Small intestine (tissue), 7 donors: ENCODE data around the gene TIGD1. TPM values are rescaled to one million over a fixed set of nuclear protein-coding genes. Genes with fewer than 3 reads are reported as not detected.

ENCODE experiments used
- DNase-seq, 2 donors: peaks; one replicate each; pipeline versions ENCODE4 v3.0.0 to v3.0.0-alpha.2; 2013
- FAIRE-seq: peaks from 2 replicates; lab custom pipeline; 2012; peaks lifted over from hg19 to GRCh38; lab: Jason Lieb, UNC
- H3K27ac ChIP-seq, 3 donors: one replicate each; pipeline ENCODE4 v1.5.1; 2013; ENCODE audit warnings: low read length in 2 of 3, mild to moderate bottlenecking in 2 of 3, control low read depth in 1 of 3, inconsistent platforms in 1 of 3, low read depth in 1 of 3, moderate library complexity in 1 of 3
- H3K27me3 ChIP-seq, 3 donors: one replicate each; pipeline ENCODE4 v1.6.1; 2013; ENCODE audit warnings: low read length in 3 of 3, inconsistent platforms in 1 of 3; ENCODE audit not compliant: control insufficient read depth in 3 of 3, insufficient read depth in 3 of 3
- H3K36me3 ChIP-seq, 3 donors: one replicate each; pipeline ENCODE4 v1.6.1; 2013; ENCODE audit warnings: low read length in 3 of 3, inconsistent platforms in 1 of 3, low read depth in 1 of 3, mild to moderate bottlenecking in 1 of 3, moderate library complexity in 1 of 3; ENCODE audit not compliant: control insufficient read depth in 3 of 3, insufficient read depth in 2 of 3
- H3K4me1 ChIP-seq, 3 donors: one replicate each; pipeline ENCODE4 v1.6.1; 2013; ENCODE audit warnings: low read length in 2 of 3, inconsistent platforms in 1 of 3, low read depth in 1 of 3, mild to moderate bottlenecking in 1 of 3, moderate library complexity in 1 of 3; ENCODE audit not compliant: control insufficient read depth in 3 of 3, insufficient read depth in 2 of 3
- H3K4me3 ChIP-seq, 3 donors: one replicate each; pipeline ENCODE4 v1.5.1; 2013; ENCODE audit warnings: low read length in 3 of 3, control low read depth in 1 of 3, inconsistent platforms in 1 of 3, low read depth in 1 of 3, mild to moderate bottlenecking in 1 of 3, moderate library complexity in 1 of 3
- H3K9me3 ChIP-seq, 2 donors: one replicate each; pipeline ENCODE4 v1.6.1; 2013; ENCODE audit warnings: low read depth in 1 of 2, low read length in 1 of 2; ENCODE audit not compliant: control insufficient read depth in 2 of 2, insufficient read depth in 1 of 2
- WGBS, 3 donors: extraction: QIAGEN DNeasy Blood & Tissue Kit; methylation state at CpG; one replicate each; pipeline ENCODE4 v1.1.7; 2013; 5-methylcytosine and 5-hydroxymethylcytosine counted together
- polyA plus RNA-seq, 4 donors: library from polyadenylated mRNA; stranded (reverse) in 3 of 4; unstranded in 1 of 4; fragments of 200-250 nt in 3 of 4; fragments of 120-200 nt in 1 of 4; gene quantifications; one replicate each; pipeline versions ENCODE4 v1.2.1 to v1.2.3, GENCODE V29; 2013
- donor health status: healthy with polysubstance abuse.
- donor health status: control.
- donor health status: control.
- donor health status: Bipolar disorder and iron deficiency.
- donor health status: healthy.

Gene TIGD1
- polyA plus RNA-seq, 4 donors, result 0.54 to 6.6 (median 3.0) TPM

DNA sequence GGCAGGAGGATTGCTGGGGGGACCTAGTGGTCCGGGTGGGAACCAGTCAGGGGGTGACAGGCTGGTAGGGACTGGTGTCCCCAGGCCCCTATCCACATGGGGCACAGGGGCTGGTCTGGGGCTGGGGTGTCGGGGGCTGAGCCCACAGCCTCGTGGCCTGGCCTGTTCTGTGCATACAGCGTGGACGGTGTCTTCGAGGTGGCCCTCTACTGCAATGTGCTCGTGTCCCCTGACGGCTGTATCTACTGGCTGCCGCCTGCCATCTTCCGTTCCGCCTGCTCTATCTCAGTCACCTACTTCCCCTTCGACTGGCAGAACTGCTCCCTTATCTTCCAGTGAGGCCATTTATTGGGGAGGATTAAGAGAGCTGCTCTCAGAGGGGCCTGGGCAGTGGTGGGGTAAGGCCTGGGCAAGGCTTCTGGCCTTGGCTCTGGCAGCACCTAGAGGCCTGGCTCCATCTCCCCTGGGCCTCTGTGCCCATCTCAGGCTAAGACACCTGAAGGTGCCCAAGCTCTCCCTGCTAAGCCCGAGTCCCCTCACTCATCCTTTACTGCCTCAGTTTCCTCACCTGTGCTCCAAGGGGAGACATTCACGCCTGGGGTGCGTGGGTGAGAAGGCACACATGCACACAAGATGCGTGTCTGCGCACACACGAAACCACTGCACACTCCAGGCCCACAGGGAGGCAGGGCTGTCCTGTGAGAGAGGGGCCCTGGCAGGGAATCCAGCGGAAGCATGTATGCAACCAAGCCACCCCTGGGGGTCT, 9.0 kb downstream of the TIGD1 start:
- DNase-seq (peak in 1 of 2 donors; percentile 28), FAIRE-seq (no peak)
- WGBS, 3 donors, result 41 to 59% (median 56%) methylated on average over 19 of the region's 19 CpGs
- Histone ChIP-seq H3K27me3 (peaks cover 0 to 23% (median 2%) of the 10 kb centered on the region in 3 donors), H3K4me3 (no peak overlapping the region), H3K27ac (no peak overlapping the region), H3K4me1 (no peaks in the 10 kb centered on the region), H3K36me3 (peaks cover 0 to 25% (median 0%) of the 10 kb centered on the region in 3 donors), H3K9me3 (peaks cover 0 to 9% of the 10 kb centered on the region in 2 donors)

- FAIRE-seq, result no peak
Observed at GRCh38 chr2:232540441-232541041, 9.8 kb downstream of the TIGD1 start.

GRCh38 chr2:232539298-232540231, 10.8 kb downstream of the TIGD1 start, which contains the start of gene CHRNG:
TSS of gene CHRNG (plus strand) at chr2:232539692. CDS start at chr2:232539748, 56 bp downstream.
- H3K4me3 ChIP-seq, result no peak within 1 kb of the TSS
- no peak within 1 kb of the TSS for H3K27ac ChIP-seq
- DNase-seq (no peak), FAIRE-seq (no peak)
- H3K4me1 ChIP-seq, result no peaks in the 10 kb centered on the region
- H3K27me3 ChIP-seq, result peaks cover 0 to 33% (median 3%) of the 10 kb centered on the region in 3 donors
- H3K36me3 ChIP-seq, result peaks cover 0 to 14% (median 0%) of the 10 kb centered on the region in 3 donors
- 52 to 61% (median 58%) methylated on average over 22 to 23 of the region's 23 CpGs for WGBS, 3 donors
- H3K9me3 ChIP-seq, result peaks cover 0 to 6% of the 10 kb centered on the region in 2 donors

More at GRCh38 chr2:232540441-232541041, 9.8 kb downstream of the TIGD1 start:
- Histone ChIP-seq H3K4me3 (no peak overlapping the region), H3K9me3 (peaks cover 0 to 10% of the 10 kb centered on the region in 2 donors), H3K4me1 (no peaks in the 10 kb centered on the region), H3K36me3 (peaks cover 0 to 20% (median 0%) of the 10 kb centered on the region in 3 donors), H3K27ac (no peak overlapping the region), H3K27me3 (peaks cover 0 to 30% (median 3%) of the 10 kb centered on the region in 3 donors)
- 64 to 77% (median 67%) methylated on average over 17 of the region's 17 CpGs for WGBS, 3 donors
- DNase-seq, result no peak

GRCh38 chr2:232538671-232539070, 11.7 kb downstream of the TIGD1 start:
- Histone ChIP-seq H3K27ac (no peak overlapping the region), H3K4me3 (no peak overlapping the region), H3K9me3 (peaks cover 0 to 6% of the 10 kb centered on the region in 2 donors), H3K36me3 (peaks cover 0 to 5% (median 0%) of the 10 kb centered on the region in 3 donors), H3K27me3 (peaks cover 0 to 33% (median 3%) of the 10 kb centered on the region in 3 donors), H3K4me1 (no peaks in the 10 kb centered on the region)
- no peak for FAIRE-seq
- no peak for DNase-seq
- 21 to 46% (median 35%) methylated on average over 4 of the region's 4 CpGs for WGBS, 3 donors

DNA sequence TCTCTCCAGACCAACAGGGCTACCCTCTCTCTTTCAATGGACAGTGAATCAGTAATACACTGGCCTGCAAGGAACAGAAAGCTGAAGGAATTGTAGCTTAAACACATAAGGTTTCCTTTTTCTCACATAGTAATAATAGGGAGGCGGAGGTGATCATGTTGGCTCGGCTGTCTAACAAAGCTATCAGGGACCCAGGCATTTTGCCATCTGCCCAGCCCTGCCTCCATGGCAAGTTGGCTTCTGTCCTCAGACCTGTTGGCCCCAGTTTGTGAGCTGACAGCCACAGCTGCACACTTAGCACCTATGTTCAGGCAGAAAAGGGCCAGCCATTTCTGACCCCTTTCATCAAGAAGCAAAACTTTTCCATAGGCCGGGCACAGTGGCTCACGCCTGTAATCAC, 12.9 kb downstream of the TIGD1 start:
- Histone ChIP-seq H3K27me3 (peaks cover 0 to 33% (median 3%) of the 10 kb centered on the region in 3 donors), H3K9me3 (peaks cover 0 to 6% of the 10 kb centered on the region in 2 donors), H3K4me1 (no peaks in the 10 kb centered on the region), H3K27ac (no peak overlapping the region), H3K36me3 (no peaks in the 10 kb centered on the region), H3K4me3 (no peak overlapping the region)
- WGBS, 3 donors, result 40 to 79% (median 61%) methylated on average over 4 of the region's 4 CpGs
- DNase-seq (no peak), FAIRE-seq (no peak)

DNA sequence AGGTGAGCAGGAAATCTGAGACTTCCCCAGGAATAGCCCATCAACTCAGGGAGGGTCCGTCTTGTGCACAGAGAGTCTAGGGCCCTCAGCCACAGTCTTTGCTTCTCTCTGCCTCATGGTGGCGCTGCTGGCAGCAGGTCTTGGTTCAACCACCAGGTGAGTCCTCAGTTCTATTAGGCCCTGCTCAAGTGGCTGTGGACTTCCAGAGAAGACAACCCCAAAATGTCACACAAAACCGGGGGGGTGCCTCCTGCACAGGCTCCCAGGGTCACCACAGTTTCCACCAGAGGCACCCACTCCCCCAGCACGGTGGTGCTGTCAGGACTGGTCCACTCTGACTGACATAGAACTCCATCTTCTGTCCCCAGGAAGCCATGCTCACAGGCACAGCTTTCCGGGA, 13.3 kb downstream of the TIGD1 start:
- no peaks in the 10 kb centered on the region for H3K36me3 ChIP-seq
- DNase-seq (peak; percentile 20 to 40), FAIRE-seq (no peak)
- no peak overlapping the region for H3K27ac ChIP-seq
- peaks cover 0 to 6% of the 10 kb centered on the region in 2 donors for H3K9me3 ChIP-seq
- H3K4me3 ChIP-seq, result no peak overlapping the region
- peaks cover 0 to 33% (median 3%) of the 10 kb centered on the region in 3 donors for H3K27me3 ChIP-seq
- 56 to 62% (median 56%) methylated on average over 5 of the region's 5 CpGs for WGBS, 3 donors
- no peaks in the 10 kb centered on the region for H3K4me1 ChIP-seq

DNA sequence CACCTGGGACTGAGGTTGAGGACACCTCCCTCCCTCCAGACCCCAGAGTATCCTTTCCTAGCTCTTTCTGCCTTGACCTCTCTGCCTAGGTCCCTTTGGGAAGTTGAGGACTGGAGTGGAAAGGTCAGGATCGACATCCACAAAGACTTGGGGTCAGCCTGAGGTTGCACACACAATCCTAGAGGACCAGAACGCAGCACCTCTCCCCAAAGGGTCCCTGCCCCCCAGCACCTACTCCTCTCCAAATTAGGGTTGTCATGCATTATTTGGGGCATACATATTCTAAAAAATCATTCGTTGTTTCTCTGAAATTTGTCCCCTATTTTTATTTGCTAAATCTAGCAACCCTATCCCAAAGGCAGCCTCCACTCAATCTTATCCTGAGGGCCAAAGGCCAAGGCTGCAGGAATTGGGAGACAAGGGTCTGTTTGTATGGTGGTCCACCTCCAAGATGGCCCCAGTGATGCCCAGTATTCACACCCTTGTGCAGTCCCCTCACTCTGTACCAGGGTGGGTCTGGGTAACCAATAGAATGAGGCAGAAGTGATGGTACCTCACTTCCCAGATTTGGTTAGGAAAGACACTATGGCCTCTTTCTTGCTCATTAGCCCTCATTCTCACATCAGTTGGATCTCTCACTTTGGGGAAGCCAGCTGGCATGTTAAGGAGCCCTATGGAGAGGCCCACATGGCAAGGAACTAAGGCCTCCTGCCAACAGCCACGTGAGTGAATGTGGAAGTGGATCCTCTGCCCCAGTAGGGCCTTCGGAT, 14.4 kb downstream of the TIGD1 start:
- FAIRE-seq (no peak), DNase-seq (no peak)
- Histone ChIP-seq H3K27ac (no peak overlapping the region), H3K9me3 (peaks cover 0 to 6% of the 10 kb centered on the region in 2 donors), H3K4me3 (no peak overlapping the region), H3K4me1 (no peaks in the 10 kb centered on the region), H3K36me3 (no peaks in the 10 kb centered on the region), H3K27me3 (peaks cover 0 to 33% (median 3%) of the 10 kb centered on the region in 3 donors)
- 88 to 94% (median 89%) methylated on average over 5 of the region's 5 CpGs for WGBS, 3 donors
